Urinary bladder (tissue), 4 donors: ENCODE results near the gene SIK1. TPM values are rescaled to one million over a fixed set of nuclear protein-coding genes. Genes with fewer than 3 reads are reported as not detected.
"Not testable (repeated sequence)": the region's sequence is repeated elsewhere in the genome, so short reads cannot be mapped to it uniquely, and the experiment has no call there.

ENCODE experiments used
- DNase-seq: peaks from one replicate; pipeline ENCODE4 v3.0.0-alpha.2; 2015; ENCODE audit errors: extremely low spot score
- H3K27ac ChIP-seq: one replicate; pipeline ENCODE4 v1.5.1; 2013; ENCODE audit warnings: low read depth, mild to moderate bottlenecking, moderate library complexity
- H3K36me3 ChIP-seq: one replicate; pipeline ENCODE4 v1.6.1; 2013; ENCODE audit warnings: mild to moderate bottlenecking, moderate library complexity; ENCODE audit not compliant: insufficient read depth
- H3K4me1 ChIP-seq: one replicate; pipeline ENCODE4 v1.6.1; 2013; ENCODE audit warnings: mild to moderate bottlenecking, moderate library complexity; ENCODE audit not compliant: insufficient read depth
- H3K4me3 ChIP-seq: one replicate; pipeline ENCODE4 v1.5.1; 2013; ENCODE audit warnings: low read depth, low read length
- WGBS: extraction: QIAGEN DNeasy Blood & Tissue Kit; methylation state at CpG from one replicate; pipeline ENCODE4 v1.1.7; 2013; 5-methylcytosine and 5-hydroxymethylcytosine counted together
- polyA plus RNA-seq: library from polyadenylated mRNA; stranded (reverse); fragments of 200-250 nt; gene quantifications from one replicate; pipeline ENCODE4 v1.2.3, GENCODE V29; 2013
- total RNA-seq: library from RNA; depleted of rRNA; stranded (reverse); fragments of >200 nt; gene quantifications from one replicate; pipeline ENCODE4 v1.2.3, GENCODE V29; 2014
- donor health status: healthy with polysubstance abuse.
- donor health status: healthy.

SIK1 gene
- total and polyA plus RNA-seq, 2 donors, result 13.6 to 27.1 TPM

DNA sequence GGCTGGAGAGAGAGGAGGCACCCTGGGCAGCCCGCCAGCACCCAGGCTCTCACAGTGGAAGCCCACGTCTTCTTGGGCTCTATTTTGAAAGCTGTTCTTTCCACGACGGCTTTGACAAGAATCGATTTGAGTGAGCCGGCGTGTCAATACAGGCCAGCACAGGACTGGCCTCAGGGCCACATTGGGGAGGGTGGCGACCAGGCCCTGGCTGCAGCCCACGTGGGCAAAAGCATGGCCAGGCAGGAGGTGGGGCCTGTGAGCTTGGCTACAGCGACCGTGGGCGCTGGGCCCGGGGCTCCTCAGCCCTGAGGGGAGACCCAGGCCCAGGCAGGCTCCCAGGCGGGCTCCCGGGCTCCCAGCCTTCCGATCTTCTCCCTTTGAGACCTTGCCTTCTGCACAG lies 23.4 kb upstream of the SIK1 start:
- WGBS, result no CpG with 5 or more reads among the region's 16 CpGs
- H3K27ac ChIP-seq, H3K4me1 ChIP-seq, H3K4me3 ChIP-seq, DNase-seq, H3K36me3 ChIP-seq: not testable (repeated sequence)

DNA sequence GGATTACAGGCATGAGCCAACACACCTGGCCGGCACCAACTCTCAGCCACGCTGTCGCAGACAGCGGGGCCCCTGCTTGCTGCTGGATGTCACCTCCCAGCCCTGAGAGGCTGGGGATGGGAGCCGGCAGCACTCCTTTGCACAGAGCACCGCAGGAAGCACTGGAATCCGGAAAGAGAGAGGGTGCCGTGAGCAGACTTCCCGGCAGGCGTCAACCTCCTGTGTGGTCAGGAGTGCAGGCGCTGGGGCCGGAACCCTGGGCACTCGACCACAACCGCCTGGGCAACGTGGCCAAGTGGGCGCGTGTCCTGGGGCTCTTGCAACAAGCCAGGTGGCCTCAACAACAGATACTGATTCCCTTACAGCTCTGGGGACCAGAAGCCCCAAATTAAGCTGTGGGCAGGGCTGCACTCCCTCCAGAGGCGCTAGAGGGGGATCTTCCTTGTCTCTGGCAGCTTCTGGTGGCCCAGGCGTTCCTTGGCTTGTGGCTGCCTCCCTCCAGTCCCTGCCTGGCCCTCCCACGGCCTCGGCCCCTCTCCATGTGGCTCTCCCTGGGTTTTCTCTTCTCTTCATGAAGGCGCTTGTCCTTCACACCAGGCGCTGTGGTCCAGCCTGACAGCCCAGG lies 20.5 kb upstream of the SIK1 start:
- WGBS, result no CpG with 5 or more reads among the region's 23 CpGs
- not testable (repeated sequence) for H3K4me1 ChIP-seq, H3K4me3 ChIP-seq, H3K36me3 ChIP-seq, DNase-seq, H3K27ac ChIP-seq

DNA sequence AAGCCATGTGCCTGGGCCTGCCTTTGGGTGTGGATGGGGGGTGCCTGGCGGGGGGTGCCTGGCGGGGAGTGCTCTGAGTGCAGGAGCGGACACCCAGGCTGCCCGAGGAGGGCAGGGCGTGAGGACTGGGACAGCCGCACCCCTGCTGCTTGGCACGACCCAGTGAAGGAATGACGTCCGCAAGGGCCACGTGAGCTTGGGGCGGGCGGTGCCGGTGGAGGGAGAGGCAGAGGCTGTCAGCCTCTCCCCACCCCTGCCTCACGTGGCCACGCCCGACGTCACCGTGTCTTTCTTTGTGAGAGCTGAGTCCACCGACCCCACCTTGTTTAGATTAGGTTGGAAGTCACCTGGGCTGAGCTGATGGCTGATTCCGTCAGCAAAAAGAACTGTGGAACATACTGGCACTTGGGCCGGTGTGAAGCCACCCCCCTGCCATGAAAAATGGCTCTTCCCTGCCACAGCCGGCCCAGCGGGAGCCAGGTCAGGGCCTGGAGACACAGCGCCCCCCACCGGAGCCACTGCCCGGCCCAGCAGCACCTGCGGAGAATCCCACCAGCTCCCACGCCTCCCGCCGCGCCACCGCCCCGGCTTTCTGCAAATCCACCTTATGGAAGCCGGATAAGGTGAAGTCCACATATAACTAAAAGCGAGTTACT lies 19.5 kb upstream of the SIK1 start:
- not testable (repeated sequence) for H3K4me1 ChIP-seq, H3K27ac ChIP-seq, H3K4me3 ChIP-seq, DNase-seq, H3K36me3 ChIP-seq
- WGBS, result no CpG with 5 or more reads among the region's 35 CpGs

DNA sequence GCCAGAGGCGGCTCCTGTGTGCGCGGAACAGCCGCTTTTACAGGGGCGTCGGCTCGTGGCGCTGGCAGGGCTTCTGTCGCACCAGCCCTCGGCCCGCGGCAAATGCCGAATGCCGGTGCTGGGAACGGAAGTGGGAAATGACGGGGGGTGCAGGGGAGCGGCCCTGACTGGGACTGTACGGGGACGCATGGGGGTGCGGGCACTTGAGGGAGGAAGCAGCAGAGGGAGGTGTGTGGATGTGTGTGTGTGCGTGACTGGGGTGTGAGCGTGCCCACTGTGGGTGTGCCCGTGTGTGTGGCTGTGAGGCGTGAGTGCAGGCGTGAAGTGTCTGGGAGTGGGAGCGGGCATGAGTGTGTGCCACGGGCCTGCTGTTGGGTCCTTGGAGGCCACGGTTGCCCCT lies 17.6 kb upstream of the SIK1 start:
- not testable (repeated sequence) for DNase-seq, H3K27ac ChIP-seq, H3K36me3 ChIP-seq, H3K4me1 ChIP-seq, H3K4me3 ChIP-seq
- no CpG with 5 or more reads among the region's 28 CpGs for WGBS

DNA sequence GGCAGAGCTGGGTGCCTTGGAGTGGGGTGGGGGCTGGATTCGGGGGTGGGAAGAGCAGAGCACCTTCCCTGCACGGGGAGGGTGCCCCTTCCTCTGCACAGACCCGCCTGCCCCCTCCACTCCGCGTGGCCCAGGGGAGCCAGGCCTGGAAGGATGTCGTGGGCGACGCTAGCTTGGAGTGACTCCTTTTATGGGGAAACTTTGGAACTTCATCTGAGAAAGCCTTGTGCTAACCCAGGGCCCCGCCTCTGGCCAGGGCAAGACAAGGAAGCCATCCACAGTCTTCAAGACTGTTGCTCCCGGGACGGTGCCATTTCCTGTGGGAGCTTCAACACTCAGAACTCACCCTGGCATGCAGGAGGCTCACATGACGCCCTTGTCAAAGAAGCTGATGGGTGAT lies 15.6 kb upstream of the SIK1 start:
- not testable (repeated sequence) for H3K36me3 ChIP-seq, H3K4me3 ChIP-seq, H3K4me1 ChIP-seq, H3K27ac ChIP-seq, DNase-seq
- WGBS, result no CpG with 5 or more reads among the region's 12 CpGs

DNA sequence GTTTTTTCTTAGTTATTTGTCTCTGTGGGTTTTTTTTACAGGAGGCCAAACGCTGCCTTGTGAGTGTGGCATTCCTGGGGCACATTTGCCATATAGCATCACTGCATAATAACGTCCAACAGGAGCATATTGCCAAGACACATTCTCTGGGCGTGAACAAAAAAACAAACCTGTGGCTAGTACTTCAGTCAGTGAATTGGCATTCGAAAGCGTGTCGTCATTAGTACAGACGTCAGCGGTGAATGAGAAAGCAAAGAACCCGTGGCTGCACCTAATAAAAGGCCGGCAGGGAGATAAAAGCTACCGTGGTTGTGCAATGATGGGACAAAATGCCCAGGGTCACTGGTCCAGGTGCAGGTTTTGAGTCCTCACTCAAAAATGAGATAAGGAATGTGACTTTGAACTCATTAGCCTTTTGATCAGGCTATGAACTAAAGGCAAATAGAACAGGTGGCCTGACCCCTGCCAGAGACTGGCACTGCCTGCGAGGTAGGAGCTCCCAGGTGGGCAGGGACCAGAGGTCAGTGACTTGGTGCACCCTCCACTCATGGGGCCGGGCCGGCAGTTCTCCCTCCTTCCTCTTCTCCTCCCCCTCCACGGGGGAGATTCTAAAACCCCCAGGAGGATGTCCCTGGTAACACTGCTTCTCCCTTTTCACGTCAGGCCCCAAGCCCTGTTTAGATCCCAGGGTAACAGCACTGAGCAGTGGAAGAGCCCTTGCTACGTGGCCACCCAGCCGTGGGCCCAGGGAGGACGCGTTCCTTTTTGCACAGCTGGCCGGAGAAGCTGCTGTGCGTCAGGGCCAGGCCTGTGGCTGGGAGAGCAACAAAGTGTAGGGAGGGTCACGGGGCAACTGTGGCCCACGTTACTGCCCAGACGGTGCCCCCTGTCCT lies 14.2 kb upstream of the SIK1 start:
- not testable (repeated sequence) for H3K27ac ChIP-seq, DNase-seq, H3K4me3 ChIP-seq, H3K36me3 ChIP-seq, H3K4me1 ChIP-seq
- no CpG with 5 or more reads among the region's 25 CpGs for whole genome bisulfite sequencing

DNA sequence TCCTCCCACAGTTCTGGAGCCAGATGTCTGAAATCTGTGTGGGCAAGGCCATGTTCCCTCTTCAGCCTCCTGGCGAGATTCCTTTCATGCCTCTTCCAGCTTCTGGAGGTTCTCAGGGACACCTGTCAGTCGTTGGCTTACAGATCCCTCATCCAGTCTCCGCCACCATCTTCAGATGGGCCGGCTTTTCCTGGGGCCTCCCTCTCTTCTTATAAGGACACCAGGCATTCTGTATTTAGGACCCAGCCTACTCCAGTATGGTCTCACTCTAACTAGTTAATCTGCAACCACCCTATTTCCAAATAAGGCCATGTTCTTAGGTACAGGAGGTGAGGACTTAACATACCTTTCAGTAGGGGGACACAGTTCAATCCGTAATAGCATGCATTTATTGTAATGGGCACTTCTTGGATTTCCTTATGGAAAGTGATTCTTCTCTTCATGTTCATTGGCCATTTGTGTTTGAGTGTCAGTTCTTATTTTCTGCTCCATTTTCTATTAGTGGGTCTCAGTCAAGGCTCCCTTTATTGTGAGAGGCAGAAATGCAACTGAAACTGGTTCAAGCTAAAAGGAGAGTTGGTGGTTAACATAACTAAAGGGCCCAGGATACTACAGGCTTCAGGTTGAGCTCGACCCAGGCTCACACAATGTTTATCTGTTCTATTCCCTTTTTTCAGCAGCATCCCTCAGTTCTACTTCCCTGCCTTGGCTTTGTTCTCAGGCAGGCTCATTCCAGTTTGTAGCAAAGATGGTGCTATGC lies 12.6 kb upstream of the SIK1 start:
- H3K4me3 ChIP-seq, H3K4me1 ChIP-seq, H3K36me3 ChIP-seq, H3K27ac ChIP-seq, DNase-seq: not testable (repeated sequence)
- no CpG with 5 or more reads among the region's 6 CpGs for WGBS

DNA sequence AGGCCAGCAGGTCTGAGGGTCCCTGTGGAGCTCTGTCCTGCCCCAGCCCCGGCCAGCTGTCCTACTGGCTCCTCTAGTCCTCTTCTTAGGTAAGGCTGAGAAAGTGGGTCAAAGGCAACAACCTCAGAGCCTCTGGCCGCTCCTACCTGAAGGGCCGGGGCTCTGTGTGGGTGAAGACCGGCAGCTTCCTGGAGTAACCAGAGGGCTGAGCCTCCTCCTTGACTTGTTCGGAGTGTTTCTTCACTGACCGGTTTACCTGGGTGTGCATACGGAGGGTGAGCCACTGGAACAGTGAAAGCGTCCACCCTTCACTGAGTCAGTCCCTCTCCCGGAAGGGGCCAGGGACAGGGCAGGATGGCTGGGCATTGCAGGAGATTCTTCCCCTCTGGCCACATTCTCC lies 9.3 kb upstream of the SIK1 start:
- not testable (repeated sequence) for H3K4me1 ChIP-seq, H3K36me3 ChIP-seq, DNase-seq, H3K27ac ChIP-seq, H3K4me3 ChIP-seq
- no CpG with 5 or more reads among the region's 9 CpGs for WGBS

DNA sequence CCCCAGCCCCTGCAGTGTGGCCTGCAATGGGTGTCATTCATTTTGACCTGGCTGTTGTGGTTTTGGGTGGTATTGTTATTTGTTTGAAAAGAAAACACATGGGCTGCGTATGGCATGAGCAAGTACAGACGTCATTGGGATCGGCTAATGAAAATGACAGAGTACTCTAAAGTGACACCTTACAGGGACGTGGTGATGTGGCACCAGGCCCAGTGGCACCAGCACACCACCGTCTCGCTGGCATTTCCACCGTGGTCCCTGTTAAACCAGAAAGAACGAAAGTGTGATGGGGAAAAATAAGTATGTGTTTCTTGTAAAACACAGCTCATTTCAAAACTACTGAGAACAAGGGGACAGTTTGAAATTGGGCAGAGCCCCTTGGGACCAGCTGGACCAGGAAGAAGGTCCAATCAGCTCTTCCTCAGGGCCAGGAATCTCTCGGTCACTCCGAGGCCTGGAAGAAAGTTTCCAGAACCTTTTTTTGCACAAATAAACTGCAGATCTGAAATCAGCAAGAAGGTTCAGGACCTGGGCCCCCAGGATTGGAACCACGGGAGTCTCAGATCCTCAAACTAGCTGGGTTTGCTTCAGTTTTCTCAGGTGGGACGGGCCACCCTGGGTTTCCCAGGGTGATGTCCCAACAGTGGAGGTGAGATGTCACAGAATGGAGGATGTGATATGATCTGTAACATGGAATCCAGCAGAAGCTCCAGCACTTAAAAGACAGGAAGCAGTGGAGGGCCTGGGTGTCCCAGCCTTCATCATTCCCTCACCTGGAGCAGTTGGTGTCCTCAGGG lies 6.6 kb upstream of the SIK1 start:
- 80% methylated on average over 1 of the region's 12 CpGs for WGBS
- not testable (repeated sequence) for H3K36me3 ChIP-seq, DNase-seq, H3K27ac ChIP-seq, H3K4me3 ChIP-seq, H3K4me1 ChIP-seq

DNA sequence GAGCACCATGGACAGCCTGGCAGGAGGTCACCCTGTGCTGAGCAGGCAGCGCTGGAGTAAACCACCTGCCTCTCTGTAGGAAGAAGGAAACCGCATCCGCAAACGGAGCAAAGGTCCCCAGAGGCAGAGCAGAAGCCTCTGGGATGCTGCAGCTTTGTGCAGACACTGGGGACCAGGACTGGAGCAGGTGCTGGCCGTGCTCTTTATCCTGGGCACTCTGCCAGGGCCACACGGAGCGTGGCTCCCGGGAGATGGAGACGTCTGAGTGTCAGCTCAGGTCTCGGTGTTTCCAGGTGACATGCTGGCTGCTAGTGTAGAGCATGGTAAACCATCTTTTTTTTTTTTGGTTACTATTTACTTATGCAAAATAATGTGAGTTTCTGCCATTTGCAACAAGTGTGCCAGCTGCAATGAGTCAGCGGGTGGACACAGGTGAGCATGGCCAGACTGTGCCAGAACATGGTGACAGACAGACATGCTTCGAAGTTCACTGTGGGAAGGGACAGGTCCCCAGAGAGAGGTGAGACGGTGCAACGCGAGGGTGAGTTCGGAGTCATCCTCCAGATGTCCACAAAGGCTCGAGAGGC lies 4.0 kb upstream of the SIK1 start:
- not testable (repeated sequence) for H3K27ac ChIP-seq, DNase-seq, H3K4me1 ChIP-seq, H3K4me3 ChIP-seq, H3K36me3 ChIP-seq
- WGBS, result 72% methylated on average over 9 of the region's 17 CpGs

DNA sequence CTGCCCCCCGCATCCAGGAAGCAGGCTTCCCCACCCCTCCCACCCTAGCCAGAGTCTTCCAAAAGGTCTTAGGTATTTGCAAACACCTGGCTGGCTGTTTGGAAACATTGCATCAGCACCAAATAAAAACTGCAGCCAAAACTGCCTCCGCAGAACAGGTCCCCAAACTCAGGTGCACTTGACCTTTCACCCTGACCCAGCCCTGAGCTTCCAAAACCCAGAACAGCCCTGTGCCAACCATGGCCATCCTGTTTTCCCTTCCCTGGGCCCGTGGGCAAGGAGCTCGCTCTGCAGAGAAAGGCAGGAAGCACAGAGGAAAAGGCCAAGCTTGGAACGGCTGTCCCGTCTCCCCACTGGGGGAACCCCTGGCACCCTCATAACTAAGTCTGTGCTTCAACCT lies 2.0 kb upstream of the SIK1 start:
- H3K4me1 ChIP-seq, DNase-seq, H3K4me3 ChIP-seq, H3K36me3 ChIP-seq, H3K27ac ChIP-seq: not testable (repeated sequence)
- WGBS, result no CpG with 5 or more reads among the region's 6 CpGs

DNA sequence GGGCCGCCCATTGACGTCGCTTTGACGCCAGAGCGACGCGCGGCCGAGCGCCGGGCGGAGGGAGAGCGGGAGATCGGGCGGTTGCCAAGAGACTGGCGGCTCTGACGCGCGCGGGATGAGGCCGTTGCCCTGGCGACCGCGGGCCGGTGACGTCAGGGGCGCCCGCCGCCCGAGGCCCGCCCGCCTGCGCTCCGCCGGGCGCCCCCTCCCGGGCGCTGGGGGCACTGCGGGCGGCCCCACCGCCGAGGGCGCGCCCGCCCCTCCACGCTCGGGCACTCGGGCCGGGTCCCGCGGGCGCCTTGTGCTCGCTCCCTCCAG lies 270 bp upstream of the SIK1 start:
- H3K27ac ChIP-seq, DNase-seq, H3K4me1 ChIP-seq, H3K36me3 ChIP-seq, H3K4me3 ChIP-seq: not testable (repeated sequence)
- WGBS, result no CpG with 5 or more reads among the region's 53 CpGs

DNA sequence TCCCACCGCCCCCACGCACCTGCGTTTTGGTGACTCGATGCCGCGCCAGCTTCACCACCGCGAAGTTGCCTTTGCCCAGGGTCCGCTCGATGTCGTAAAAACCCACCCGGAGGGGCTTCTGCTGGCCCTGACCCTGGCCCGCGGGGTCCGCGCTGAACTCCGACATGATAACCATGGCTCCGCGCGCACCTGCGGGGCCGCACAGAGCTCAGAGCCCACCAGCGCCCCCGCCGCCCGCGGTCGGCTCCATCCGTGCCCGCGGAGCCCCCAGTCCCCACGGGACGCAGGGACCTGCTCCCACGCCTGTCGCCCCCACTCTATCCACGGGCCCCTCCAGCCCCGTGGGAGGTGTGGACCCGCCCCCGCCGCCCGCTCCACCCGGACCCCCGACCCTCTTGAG lies 927 bp downstream of the SIK1 start:
- not testable (repeated sequence) for H3K4me1 ChIP-seq, H3K4me3 ChIP-seq, DNase-seq, H3K27ac ChIP-seq, H3K36me3 ChIP-seq
- WGBS, result no CpG with 5 or more reads among the region's 43 CpGs
